Activated T-cell treated with anti-CD3 and anti-CD28 coated beads for 1 hour (primary cell): Measurements from ENCODE around the gene HELLS.
"Not testable (repeated sequence)": the region's sequence is repeated elsewhere in the genome, so short reads cannot be mapped to it uniquely, and the experiment has no call there.

ENCODE experiments used
- DNase-seq: peaks from one replicate; pipeline ENCODE4 v3.0.0-alpha.2; 2020; ENCODE audit warnings: low read depth

HELLS gene

GRCh38 chr10:94608559-94608958 lies 63.0 kb downstream of the HELLS start:
- no peak for DNase-seq

GRCh38 chr10:94614558-94614957 lies 69.0 kb downstream of the HELLS start:
- no peak for DNase-seq

- no peak for DNase-seq
Measured at GRCh38 chr10:94617389-94617944, 71.9 kb downstream of the HELLS start.

- DNase-seq: no peak
Measured at GRCh38 chr10:94622666-94623205, 77.1 kb downstream of the HELLS start.

GRCh38 chr10:94623572-94623971 lies 78.0 kb downstream of the HELLS start:
- DNase-seq: no peak

- DNase-seq: no peak
Measured at GRCh38 chr10:94626476-94626875, 80.9 kb downstream of the HELLS start.

GRCh38 chr10:94627511-94627910 lies 81.9 kb downstream of the HELLS start:
- DNase-seq: no peak

- no peak for DNase-seq
Measured at GRCh38 chr10:94630017-94630688, 84.6 kb downstream of the HELLS start.

GRCh38 chr10:94631077-94631875 lies 85.7 kb downstream of the HELLS start:
- DNase-seq: no peak

GRCh38 chr10:94632954-94633353 lies 87.4 kb downstream of the HELLS start:
- DNase-seq: no peak

GRCh38 chr10:94638097-94638496 lies 92.5 kb downstream of the HELLS start:
- DNase-seq: not testable (repeated sequence)

- DNase-seq: no peak
Measured at GRCh38 chr10:94639902-94640301, 94.3 kb downstream of the HELLS start.

GRCh38 chr10:94640562-94640961 lies 95.0 kb downstream of the HELLS start:
- DNase-seq: no peak

- no peak for DNase-seq
Measured at GRCh38 chr10:94641480-94641879, 95.9 kb downstream of the HELLS start.

GRCh38 chr10:94644352-94644751 lies 98.8 kb downstream of the HELLS start:
- no peak for DNase-seq

- no peak for DNase-seq
Measured at GRCh38 chr10:94645285-94645684, 99.7 kb downstream of the HELLS start.
